Frontal cortex (tissue), 4 donors: ENCODE data around the gene ABCA13. TPM values are rescaled to one million over a fixed set of nuclear protein-coding genes. Genes with fewer than 3 reads are reported as not detected.

Source experiments
- DNase-seq, 2 donors: peaks; one replicate each; pipeline ENCODE4 v3.0.0; 2012; ENCODE audit warnings: low spot score in 2 of 2
- FAIRE-seq: peaks from 2 replicates; lab custom pipeline; 2012; peaks lifted over from hg19 to GRCh38; lab: Jason Lieb, UNC
- total RNA-seq: library from RNA; depleted of rRNA; stranded (reverse); fragments of >200 nt; gene quantifications from one replicate; pipeline ENCODE4 v1.2.3, GENCODE V29; 2014
- donor health status: control.
- donor health status: control.
- donor health status: control.

ABCA13 gene
- total RNA-seq, 1 donor from 2014 or later, result under 0.01 TPM

GRCh38 chr7:48285373-48285772, 114.1 kb downstream of the ABCA13 start:
- no peak for FAIRE-seq
- DNase-seq, result no peak

GRCh38 chr7:48286836-48287235, 115.6 kb downstream of the ABCA13 start:
- DNase-seq, result no peak
- FAIRE-seq, result no peak

GRCh38 chr7:48289656-48290055, 118.4 kb downstream of the ABCA13 start:
- DNase-seq (no peak), FAIRE-seq (no peak)

GRCh38 chr7:48292949-48293348, 121.7 kb downstream of the ABCA13 start:
- FAIRE-seq, result no peak
- no peak for DNase-seq

GRCh38 chr7:48295296-48295971, 124.2 kb downstream of the ABCA13 start:
- DNase-seq, result no peak
- FAIRE-seq, result no peak

- FAIRE-seq (no peak), DNase-seq (no peak)
Observed at GRCh38 chr7:48296966-48297365, 125.7 kb downstream of the ABCA13 start.

GRCh38 chr7:48298779-48299178, 127.5 kb downstream of the ABCA13 start:
- DNase-seq, result no peak
- no peak for FAIRE-seq

- FAIRE-seq, result peak; percentile 43
- peak; percentile 33 to 49 for DNase-seq
Observed at GRCh38 chr7:48299580-48300169, 128.4 kb downstream of the ABCA13 start.

GRCh38 chr7:48300301-48300700, 129.0 kb downstream of the ABCA13 start:
- FAIRE-seq (no peak), DNase-seq (no peak)

GRCh38 chr7:48301201-48301600, 129.9 kb downstream of the ABCA13 start:
- DNase-seq, result no peak
- FAIRE-seq, result no peak

GRCh38 chr7:48304641-48305040, 133.4 kb downstream of the ABCA13 start:
- no peak for FAIRE-seq
- DNase-seq, result no peak

GRCh38 chr7:48305661-48306060, 134.4 kb downstream of the ABCA13 start:
- DNase-seq (no peak), FAIRE-seq (no peak)

GRCh38 chr7:48307041-48307714, 135.9 kb downstream of the ABCA13 start:
- no peak for FAIRE-seq
- no peak for DNase-seq

- DNase-seq, result no peak
- no peak for FAIRE-seq
Observed at GRCh38 chr7:48309720-48310119, 138.5 kb downstream of the ABCA13 start.

GRCh38 chr7:48311464-48312100, 140.3 kb downstream of the ABCA13 start:
- no peak for DNase-seq
- FAIRE-seq, result no peak

GRCh38 chr7:48312151-48312550, 140.9 kb downstream of the ABCA13 start:
- DNase-seq, result no peak
- FAIRE-seq, result no peak

- no peak for DNase-seq
- no peak for FAIRE-seq
Observed at GRCh38 chr7:48316768-48317167, 145.5 kb downstream of the ABCA13 start.

- DNase-seq, result no peak
- FAIRE-seq, result no peak
Observed at GRCh38 chr7:48317360-48317759, 146.1 kb downstream of the ABCA13 start.

- no peak for DNase-seq
Observed at GRCh38 chr7:48321319-48322010, 150.2 kb downstream of the ABCA13 start.

GRCh38 chr7:48337012-48337621, 165.9 kb downstream of the ABCA13 start:
- DNase-seq (peak; percentile 4 to 43), FAIRE-seq (no peak)

More at GRCh38 chr7:48321319-48322010, 150.2 kb downstream of the ABCA13 start:
- FAIRE-seq, result no peak
